Measurements from ENCODE around the gene ANKRD66.
"Not testable (repeated sequence)": the region's sequence is repeated elsewhere in the genome, so short reads cannot be mapped to it uniquely, and the experiment has no call there.

Gene ANKRD66

DNA sequence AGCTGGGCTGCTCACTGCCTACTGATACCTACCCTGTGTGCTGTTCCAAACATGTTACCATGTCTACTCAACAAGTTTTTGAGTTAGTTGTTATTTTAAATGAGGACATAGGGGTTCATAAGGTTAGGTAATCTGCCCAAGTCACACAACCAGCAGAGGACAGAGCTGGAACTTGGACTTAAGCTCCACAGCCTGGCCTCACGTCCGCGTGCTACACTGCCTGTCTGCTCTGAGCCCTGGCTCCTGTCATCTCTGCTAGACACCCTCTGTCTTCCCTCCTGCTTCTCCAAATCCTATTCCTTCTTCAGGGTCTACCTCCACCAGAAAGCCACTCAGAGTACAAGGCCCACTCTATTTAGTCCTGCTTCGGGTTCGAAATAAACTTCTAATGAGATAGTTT is 18.2 kb downstream of the ANKRD66 start:
- TF ChIP-seq ZFX (IDR thresholded peaks at IDR 0.05), result no peak
- TF ChIP-seq, protein P1, sequence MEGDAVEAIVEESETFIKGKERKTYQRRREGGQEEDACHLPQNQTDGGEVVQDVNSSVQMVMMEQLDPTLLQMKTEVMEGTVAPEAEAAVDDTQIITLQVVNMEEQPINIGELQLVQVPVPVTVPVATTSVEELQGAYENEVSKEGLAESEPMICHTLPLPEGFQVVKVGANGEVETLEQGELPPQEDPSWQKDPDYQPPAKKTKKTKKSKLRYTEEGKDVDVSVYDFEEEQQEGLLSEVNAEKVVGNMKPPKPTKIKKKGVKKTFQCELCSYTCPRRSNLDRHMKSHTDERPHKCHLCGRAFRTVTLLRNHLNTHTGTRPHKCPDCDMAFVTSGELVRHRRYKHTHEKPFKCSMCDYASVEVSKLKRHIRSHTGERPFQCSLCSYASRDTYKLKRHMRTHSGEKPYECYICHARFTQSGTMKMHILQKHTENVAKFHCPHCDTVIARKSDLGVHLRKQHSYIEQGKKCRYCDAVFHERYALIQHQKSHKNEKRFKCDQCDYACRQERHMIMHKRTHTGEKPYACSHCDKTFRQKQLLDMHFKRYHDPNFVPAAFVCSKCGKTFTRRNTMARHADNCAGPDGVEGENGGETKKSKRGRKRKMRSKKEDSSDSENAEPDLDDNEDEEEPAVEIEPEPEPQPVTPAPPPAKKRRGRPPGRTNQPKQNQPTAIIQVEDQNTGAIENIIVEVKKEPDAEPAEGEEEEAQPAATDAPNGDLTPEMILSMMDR (conservative IDR thresholded peaks at IDR 0.05), result no peak
- no peak overlapping the region for H3K27ac ChIP-seq

- no peak overlapping the region for H3K27ac ChIP-seq
- no peak for TF ChIP-seq ZFX (IDR thresholded peaks at IDR 0.05)
- TF ChIP-seq, protein P1 (conservative IDR thresholded peaks at IDR 0.05), result no peak
Observed at GRCh38 chr6:46772016-46772415, 25.3 kb downstream of the ANKRD66 start.

DNA sequence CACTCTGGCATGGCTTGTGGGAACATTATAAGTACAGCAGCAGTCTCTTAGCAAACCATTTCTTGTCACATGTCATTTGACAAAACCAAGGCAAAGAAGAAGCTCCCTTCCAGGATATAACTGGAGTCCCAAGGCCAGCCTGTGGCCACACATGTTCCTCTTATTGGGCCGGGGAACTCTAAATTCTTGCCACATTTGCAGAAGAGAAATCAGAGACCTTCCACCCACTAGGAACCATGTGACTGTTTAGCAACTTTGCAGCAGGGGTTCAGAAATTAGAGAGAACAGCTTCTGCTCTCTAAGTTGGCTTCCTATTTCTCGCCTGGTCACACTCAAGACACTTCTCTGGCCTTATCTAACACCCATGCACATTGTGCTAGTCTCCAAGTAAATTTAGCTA is 26.0 kb downstream of the ANKRD66 start:
- H3K27ac ChIP-seq, result no peak overlapping the region
- no peak for TF ChIP-seq ZFX (IDR thresholded peaks at IDR 0.05)
- TF ChIP-seq, protein P1 (conservative IDR thresholded peaks at IDR 0.05), result no peak

GRCh38 chr6:46773201-46773855 is 26.6 kb downstream of the ANKRD66 start:
- H3K27ac ChIP-seq, result no peak overlapping the region
- TF ChIP-seq, protein P1 (conservative IDR thresholded peaks at IDR 0.05), result no peak
- no peak for TF ChIP-seq ZFX (IDR thresholded peaks at IDR 0.05)

GRCh38 chr6:46774736-46775135 is 28.0 kb downstream of the ANKRD66 start:
- not testable (repeated sequence) for H3K27ac ChIP-seq

GRCh38 chr6:46776070-46776712 is 29.5 kb downstream of the ANKRD66 start:
- H3K27ac ChIP-seq, result no peak overlapping the region
- TF ChIP-seq, protein P1 (conservative IDR thresholded peaks at IDR 0.05), result no peak
- TF ChIP-seq ZFX (IDR thresholded peaks at IDR 0.05), result no peak

- TF ChIP-seq, protein P1 (conservative IDR thresholded peaks at IDR 0.05), result no peak
- no peak for TF ChIP-seq ZFX (IDR thresholded peaks at IDR 0.05)
- H3K27ac ChIP-seq, result no peak overlapping the region
Observed at GRCh38 chr6:46777476-46778346, 31.0 kb downstream of the ANKRD66 start.

All from C4-2B (cell line).